Measurements from ENCODE around the gene TMEM165.

The TMEM165 gene

DNA sequence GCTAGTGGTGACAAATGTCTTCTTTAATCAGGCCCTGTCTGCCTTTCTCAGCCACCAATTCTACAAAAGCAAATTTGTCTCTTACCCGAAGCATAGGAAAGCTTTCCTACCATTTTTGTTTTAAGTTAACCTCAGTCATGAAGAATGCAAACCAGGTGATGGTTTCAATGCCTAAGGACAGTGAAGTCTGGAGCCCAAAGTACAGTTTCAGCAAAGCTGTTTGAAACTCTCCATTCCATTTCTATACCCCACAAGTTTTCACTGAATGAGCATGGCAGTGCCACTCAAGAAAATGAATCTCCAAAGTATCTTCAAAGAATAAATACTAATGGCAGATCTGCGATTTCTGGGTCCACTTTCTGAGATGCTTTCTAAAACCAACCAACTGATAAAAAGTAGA, 25.8 kb upstream of the TMEM165 start:
- no peak for DNase-seq

DNA sequence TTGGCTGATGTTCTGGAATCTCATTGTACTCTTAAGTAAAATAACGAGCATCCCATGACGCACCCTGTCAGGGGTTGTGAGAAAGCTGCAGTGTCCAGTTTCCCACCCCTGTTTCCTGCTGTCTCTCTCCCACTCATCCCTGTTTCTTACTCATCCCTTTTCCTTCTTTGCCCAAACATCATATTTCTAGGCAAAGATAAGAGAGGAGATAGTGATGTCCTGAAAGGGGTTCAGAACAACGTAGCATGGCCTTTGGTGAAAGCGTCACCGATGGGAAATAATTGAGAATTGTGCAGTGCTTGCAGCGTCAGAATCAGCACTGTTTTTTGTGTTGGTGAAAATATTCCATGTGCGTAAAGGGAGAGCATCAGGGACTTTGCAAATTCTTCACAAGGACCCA, 23.5 kb upstream of the TMEM165 start:
- DNase-seq: no peak

DNA sequence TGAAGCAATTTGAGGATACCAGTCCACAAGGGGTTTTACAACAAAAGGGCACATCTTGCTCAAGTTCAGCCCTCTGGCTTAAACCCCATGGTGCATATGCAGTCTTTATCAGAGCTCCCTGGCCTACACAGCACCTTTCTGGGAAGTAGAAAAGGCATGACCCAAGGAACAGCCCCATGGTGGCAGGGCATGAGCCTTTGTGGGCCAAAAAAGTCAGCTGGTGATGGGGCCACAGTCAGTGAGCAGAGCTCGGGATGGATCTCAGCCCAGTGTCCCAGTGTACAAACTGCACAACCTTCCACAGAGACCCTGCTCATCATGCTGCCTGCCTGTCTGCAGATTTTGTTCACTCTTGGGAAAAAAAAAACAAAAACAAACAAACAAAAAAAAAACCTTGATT, 22.3 kb upstream of the TMEM165 start:
- no peak for DNase-seq

GRCh38 chr4:55376698-55377097, 19.1 kb upstream of the TMEM165 start:
- DNase-seq: no peak

DNA sequence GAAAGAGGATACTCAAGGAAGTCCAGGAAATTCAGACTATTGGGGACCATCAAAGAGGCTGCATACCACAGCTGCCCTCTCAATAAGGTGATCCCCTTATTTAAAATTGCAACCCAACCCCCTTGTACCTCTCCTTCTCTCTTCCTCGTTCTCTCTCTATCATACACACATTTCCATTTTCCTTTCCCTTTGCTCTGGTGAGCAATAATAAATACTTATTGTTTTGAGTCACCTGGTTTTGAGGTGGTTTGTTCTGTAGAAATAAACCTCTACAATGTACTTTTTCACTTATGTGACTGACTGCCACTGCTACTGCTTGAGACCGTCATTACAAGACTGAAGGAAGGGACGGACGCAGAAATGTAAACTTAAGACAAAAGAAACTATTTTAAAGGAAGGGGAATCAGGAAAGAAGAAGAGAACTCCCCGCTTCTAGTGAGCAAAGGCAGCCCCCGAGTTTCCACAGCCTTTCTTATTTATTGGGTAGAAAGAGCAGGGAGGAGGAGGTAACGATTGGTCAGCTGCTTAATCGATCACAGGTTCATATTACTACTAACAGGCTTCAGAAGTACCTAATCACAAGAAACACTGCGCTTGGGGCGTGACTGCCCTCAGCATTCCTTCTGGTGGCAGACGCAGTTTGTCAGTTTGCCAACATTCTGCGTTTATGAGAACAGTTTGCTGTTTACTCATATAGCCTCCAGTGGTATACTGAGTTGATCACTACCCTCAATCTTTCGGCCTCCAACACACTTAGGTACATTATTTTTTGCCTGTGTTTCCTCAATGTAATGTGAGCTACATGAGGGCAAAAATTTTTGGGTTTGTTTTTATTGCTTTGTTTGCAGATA, 16.9 kb upstream of the TMEM165 start:
- no peak for DNase-seq

GRCh38 chr4:55380576-55380975, 15.2 kb upstream of the TMEM165 start:
- DNase-seq: no peak

DNA sequence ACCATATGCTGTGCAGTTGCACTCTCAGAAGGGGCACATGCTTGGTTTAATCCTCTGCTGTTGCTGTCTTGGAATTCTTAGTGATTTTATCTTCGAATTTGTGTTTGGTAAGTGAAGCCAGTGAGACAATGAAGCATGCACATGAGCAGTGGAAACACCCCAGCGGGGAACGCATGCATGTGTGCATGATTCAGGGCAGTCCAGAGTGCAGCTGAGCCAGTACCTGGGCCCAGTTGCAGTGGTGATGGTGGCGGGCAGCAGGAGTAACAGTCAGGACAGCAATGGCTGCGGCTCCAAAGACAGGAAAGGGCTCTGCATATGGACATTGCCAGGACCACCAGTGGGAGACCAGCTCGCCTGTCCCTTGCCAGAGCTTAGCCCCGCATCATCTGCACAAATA, 14.3 kb upstream of the TMEM165 start:
- DNase-seq: no peak

DNA sequence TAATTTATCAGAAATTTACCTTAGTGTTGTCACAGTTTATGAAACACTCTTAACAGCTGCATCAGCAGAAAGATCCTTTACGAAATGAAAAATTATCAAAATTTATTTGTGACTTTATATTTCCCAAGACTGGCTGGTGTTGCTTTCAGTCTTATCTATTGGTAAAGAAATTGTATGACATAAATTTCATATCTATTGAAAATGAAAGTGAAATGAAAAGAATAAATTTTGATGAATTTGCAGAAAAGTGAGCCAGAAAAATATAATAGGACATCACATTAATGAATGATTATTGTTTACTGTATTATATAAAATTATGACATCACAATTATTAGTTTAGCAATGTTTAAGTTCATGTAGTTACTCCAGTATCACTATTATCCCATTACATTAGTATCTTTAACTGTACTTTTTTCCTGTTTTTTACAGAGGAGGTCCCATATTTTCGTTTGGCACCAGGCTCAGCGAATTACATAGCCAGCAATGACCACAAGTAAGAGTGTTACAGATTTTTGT, 13.2 kb upstream of the TMEM165 start:
- DNase-seq: no peak

DNA sequence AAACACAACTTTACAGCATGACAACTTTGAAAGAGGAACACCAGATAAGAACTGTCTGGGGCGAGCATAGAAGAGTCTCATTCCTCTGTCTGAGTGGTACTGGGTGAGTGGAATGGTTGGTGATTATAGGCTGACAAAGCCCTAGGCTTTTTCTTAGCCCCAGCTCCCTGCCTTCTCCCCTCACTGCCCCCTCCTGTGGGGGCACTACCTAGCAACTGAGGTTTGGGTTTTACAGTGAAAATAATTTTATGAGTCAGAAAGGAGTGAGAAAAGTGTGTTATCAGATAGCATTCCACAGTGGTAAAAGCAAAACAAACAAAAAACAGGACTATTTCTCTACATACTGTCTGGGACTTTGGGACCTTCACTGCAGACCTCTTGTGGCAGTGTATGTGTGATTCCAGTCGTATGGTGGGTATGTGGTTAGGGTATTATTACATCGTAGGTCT, 10.5 kb upstream of the TMEM165 start:
- no peak for DNase-seq

DNA sequence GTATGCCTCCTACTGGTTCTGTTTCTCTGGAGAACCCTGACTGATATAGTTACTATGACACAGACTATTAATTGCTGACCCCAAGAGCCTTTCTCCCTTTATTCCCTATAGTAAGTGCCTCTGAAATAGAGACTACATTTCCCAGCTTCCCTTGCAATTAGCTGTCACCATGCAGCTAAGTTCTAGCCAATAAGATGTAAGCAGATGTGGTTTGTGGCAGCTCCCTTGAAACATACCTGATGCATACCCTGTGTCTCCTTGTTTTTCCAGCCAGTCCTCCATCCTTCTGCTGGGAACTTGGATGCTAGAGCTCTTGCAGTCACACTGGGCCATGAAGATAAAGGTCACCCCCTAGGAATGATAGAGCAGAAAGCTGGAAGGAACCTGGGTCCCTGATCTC, 9.7 kb upstream of the TMEM165 start:
- DNase-seq: no peak

- DNase-seq: no peak
Measured at GRCh38 chr4:55386840-55387239, 8.9 kb upstream of the TMEM165 start.

DNA sequence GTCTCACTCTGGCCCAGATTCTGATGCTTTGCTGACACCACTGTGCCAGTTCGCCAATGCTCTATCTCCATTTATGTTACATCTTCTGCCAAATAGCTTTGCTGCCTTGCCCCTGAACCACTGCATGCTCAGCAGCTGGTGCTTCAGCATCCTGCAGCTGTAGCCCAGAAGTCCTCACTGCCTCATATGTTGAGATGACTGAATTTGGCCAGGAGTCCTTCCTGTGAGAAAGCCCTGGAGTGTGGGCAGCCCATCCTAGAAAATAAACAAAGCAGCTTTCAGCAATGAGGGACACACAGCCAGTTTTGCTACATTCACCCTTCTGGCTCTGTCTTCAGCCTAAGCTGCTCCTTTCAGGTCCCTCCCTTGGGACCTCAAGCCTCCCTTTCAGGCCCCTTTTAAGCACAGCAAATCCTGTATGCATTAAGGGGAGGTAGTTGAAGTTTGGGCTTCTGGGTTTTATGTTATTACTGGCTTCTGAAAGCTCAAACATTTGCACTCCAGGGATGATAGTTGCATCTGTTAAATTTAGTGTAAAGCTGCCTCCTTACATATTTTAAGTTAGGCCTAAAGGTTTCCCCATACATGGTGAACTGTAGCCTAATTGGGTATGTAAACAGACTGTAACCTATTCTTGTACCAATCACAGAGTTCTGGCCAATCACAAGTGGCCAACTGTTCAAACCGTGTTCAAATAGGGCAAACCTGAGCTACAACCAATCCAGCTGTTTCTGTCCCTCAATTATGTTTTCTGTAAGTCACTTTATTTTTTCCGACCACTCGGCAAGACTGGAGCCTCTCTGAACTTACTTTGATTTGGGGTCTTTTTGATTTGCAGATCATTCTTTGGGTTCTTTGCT, 2.1 kb upstream of the TMEM165 start:
- no peak for DNase-seq

DNA sequence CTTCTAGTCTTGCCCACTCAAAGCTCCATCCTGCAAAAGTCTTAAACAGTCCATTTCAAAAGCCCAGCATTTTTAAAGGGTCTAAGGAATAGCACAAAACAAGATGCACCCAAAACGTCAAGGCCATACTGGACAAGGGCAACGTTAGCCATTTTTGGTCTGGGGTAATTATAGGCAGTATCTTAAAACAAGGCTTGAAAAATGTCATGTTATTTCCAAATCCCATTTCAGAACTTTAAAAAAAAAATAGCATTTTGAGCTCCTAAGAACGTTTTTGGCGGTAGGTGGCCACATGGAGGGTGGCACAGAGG, 584 bp upstream of the TMEM165 start:
- no peak for DNase-seq

DNA sequence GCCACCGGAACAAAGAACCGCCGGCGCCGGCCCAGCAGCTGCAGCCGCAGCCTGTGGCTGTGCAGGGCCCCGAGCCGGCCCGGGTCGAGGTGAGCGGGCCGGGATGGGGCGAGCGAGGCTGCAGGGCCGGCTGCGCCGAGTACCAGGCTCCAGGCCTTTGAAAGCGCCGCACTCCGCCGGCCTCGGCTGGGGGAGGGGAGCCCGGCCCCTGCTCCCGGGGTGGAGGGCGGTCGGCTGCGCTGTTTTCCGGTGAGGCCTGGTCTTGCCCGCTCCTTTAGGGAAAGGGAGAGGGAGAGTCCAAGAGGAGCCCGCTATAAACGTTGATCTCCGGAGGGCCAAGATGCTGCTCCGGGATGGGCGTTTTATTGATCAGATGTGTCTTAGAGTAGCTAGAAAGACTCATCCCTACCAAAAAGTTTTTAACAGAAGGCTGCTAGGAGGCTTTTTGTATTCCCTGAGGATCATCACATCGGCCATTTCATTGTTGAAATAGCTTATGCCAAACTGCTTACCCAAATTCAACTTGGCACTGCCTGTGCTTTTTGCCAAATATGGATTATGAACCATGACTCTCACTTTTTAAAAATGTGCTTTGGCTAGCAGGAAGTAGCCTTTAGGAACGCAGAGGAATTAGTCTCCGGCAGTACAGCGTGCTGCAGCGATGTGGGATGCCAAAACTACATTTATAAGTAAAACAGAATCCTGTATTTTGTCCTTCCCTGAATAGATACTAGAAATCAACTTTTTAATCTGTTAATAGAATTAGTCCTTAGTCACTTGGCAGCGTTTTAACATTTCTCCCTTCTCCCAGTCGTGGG, 760 bp downstream of the TMEM165 start:
- DNase-seq: peak; percentile 75

- DNase-seq: peak; percentile 34
Measured at GRCh38 chr4:55397126-55397436, 1.3 kb downstream of the TMEM165 start.

DNA sequence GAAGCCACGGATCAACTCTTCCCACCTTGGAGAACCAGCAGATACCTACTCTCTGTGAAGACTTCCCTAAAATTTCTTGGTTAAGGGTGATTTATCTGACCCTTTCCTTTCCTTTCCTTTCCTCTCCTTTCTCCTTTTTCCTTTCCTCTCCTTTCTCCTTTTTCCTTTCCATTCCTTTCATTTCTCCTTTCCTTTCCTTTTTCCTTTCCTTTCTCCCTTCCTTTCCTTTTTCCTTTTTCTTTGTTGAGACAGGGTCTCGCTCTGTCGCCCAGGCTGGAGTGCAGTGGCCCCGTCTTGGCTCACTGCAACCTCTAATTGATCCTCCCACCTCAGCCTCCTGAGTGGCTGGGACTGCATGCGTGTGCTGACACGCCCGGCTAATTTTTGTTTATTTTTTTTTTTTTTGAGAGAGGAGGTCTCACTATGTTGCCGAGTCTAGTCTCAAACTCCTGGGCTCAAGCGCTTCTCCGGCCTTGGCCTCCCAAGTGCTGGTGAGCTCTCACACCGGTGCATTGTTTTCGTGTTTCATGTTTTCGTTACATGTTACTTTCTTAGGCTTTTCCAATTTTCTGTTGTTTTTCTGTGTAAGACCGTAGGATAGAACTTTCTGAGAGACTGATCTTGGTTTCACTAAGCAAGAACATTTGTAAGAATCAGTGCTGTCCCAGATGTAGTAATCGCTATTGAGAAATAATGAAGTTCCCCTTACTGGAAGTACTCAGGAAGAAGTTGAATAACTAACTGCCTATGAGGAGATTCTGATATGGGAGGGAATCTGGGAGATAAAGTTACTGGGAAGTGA, 2.0 kb downstream of the TMEM165 start:
- no peak for DNase-seq

DNA sequence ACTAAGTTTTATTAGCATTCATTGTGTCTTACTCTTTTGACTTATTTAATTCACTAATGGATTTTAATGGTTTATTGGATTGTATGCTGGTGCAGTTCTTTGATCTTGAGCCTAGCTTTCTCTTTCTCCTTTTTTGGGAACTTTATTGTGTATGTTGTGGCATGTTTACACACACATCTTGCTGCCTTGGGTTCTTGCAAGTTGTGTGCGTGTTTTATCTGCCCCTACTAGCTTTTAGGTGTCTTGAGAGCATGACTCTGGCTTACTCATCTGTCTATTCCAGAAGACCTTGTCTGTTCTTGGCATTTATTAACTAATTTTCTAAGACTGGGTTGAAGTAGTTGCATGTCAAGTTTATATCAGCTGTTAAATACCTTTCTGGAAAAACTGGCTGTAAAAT, 2.7 kb downstream of the TMEM165 start:
- DNase-seq: no peak

DNA sequence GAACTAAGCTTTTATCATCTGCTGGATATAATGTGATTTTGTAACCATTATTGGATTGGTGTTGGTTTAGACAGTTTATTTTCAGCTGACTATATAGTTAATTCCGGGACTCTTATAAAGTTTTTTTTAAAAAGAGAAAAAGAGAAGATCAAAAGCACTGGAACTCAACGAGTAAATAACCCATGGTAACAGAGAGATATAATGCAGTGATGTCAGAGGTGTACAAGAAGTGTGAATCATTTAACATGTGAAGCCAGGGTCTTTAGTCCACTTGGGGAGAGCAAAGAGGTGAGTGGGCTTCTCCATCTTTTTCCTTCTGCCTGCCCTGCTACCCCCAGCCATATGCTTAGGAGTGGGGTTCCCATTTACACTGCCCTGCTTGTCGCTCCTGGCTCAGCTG, 3.2 kb downstream of the TMEM165 start:
- no peak for DNase-seq

DNA sequence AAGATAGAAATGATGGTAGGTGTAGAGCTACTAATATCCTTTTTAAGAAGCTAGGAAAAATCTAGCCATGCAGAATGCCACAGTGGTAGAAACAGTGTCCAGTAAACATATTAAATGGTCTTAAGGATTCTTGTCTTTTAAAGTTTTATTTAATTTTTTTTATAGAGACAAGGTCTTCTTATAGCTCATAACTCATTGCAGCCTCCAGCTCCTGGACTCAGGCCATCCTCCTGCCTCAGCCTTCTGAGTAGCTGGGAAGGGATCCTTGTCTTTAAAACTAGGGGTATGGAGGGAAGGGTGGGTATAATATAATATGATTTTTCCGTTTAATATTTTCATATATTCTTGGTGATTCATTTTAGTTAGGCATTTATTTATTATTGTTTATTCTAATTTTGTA, 3.8 kb downstream of the TMEM165 start:
- DNase-seq: no peak

- no peak for DNase-seq
Measured at GRCh38 chr4:55405073-55405472, 9.3 kb downstream of the TMEM165 start.

- DNase-seq: no peak
Measured at GRCh38 chr4:55406545-55406944, 10.8 kb downstream of the TMEM165 start.

DNA sequence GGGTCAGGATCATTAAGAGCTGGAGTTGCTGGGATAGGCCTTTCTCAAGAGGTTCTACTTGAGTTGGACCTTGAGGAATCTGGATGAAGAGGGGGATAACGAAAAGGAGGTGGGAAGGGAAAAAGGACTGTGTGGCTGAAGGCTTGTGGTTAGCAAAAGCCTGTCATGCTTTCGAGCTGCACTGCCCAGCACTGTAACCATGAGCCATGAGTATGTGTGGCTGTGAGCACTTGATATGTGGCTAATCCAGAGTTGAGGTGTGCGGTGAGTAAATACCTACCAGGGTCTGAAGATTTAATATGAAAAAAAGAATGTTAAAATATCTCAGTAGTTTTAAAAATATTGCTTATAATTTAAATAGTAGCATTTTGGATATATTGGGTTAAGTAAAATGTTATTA, 11.4 kb downstream of the TMEM165 start:
- no peak for DNase-seq

DNA sequence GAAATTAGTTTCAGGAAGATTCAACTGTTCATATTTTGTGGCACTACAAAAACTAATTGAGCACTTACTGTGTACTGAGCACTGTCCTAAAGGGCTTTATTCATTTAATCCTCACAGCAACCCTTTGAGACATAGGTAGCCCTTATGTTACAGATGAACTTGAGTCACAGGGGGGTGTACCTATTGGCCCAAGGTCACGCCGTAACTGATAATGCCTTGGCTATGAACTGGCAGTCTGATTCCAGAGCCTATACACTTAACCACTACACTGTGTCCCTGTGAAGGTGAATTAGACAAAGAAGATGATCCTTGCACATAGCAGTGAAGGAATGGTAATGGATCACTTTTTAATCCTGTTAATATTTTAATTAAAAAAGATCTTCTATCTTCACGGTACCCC, 12.0 kb downstream of the TMEM165 start:
- no peak for DNase-seq
